Ascending aorta (tissue), 2 donors: Measurements from ENCODE around the gene CD53. TPM values are rescaled to one million over a fixed set of nuclear protein-coding genes. Genes with fewer than 3 reads are reported as not detected.

Experiments used
- DNase-seq, 2 donors: peaks; one replicate each; pipeline ENCODE4 v3.0.0-alpha.2; 2019; ENCODE audit warnings: low spot score in 2 of 2
- H3K27ac ChIP-seq, 2 donors: fragments of 200-600 bp; sonication (generic); one replicate each; pipeline ENCODE4 v1.5.1; 2016 to 2017; ENCODE audit warnings: mild to moderate bottlenecking in 1 of 2
- H3K27me3 ChIP-seq: fragments of 200-600 bp; sonication (generic); one replicate; pipeline ENCODE4 v1.5.1; 2017
- H3K36me3 ChIP-seq, 2 donors: fragments of 200-600 bp; sonication (generic); one replicate each; pipeline ENCODE4 v1.5.1; 2016
- H3K4me1 ChIP-seq, 2 donors: fragments of 200-600 bp; sonication (generic); one replicate each; pipeline ENCODE4 v1.5.1; 2016 to 2017; ENCODE audit warnings: mild to moderate bottlenecking in 1 of 2
- H3K4me3 ChIP-seq, 2 donors: fragments of 200-600 bp; sonication (generic); one replicate each; pipeline ENCODE4 v1.5.1; 2016 to 2017; ENCODE audit warnings: mild to moderate bottlenecking in 1 of 2
- H3K9me3 ChIP-seq, 2 donors: fragments of 200-600 bp; sonication (generic); one replicate each; pipeline ENCODE4 v1.5.1; 2016
- intact Hi-C: fragments of 100-400 bp; cut with DNase I; formaldehyde crosslinking; loops from one replicate; pipeline ENCODE4 v1.15.1; 2023
- total RNA-seq: library from RNA; depleted of rRNA; stranded (reverse); fragments of >200 nt; gene quantifications from one replicate; pipeline ENCODE4 v1.1.0, GENCODE V29; 2016
- TF ChIP-seq, protein P1 (sequence below), 3 experiments: fragments of 200-600 bp in 2 of 3; fragments of 450-650 bp in 1 of 3; sonication (generic) in 2 of 3; IDR thresholded peaks; one replicate each; pipeline ENCODE4 v1.5.1; 2016 to 2019; ENCODE audit warnings: antibody characterized with exemption in 3 of 3, mild to moderate bottlenecking in 1 of 3, moderate library complexity in 1 of 3

Gene CD53
- total RNA-seq, 1 donor from 2014 or later: 18.7 TPM

DNA sequence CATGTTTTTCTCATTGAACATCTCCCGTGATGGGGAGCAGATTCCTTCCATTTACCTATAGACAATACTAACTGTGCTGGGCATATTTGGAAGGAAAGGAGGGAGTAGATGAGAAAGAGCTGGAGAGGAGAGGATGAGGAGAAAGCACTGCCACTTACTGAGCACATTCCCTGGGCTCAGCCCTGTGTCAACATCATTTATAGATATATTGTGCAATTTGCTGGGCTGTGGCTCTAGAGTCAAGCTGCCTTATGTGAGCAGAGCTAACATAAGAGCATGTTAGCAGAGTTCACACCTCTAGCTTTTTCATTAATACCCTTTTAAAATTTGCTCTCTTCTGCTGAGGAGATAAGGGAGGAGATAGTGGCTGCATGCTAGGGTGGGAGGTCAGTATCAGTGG, 22.3 kb upstream of the CD53 start:
- no peaks in the 10 kb centered on the region for H3K27me3 ChIP-seq
- intact Hi-C loops: no loop called here
- no peaks in the 10 kb centered on the region for H3K4me1 ChIP-seq
- H3K9me3 ChIP-seq: no peaks in the 10 kb centered on the region
- H3K36me3 ChIP-seq: no peaks in the 10 kb centered on the region
- no peak overlapping the region for H3K27ac ChIP-seq
- TF ChIP-seq, protein P1, sequence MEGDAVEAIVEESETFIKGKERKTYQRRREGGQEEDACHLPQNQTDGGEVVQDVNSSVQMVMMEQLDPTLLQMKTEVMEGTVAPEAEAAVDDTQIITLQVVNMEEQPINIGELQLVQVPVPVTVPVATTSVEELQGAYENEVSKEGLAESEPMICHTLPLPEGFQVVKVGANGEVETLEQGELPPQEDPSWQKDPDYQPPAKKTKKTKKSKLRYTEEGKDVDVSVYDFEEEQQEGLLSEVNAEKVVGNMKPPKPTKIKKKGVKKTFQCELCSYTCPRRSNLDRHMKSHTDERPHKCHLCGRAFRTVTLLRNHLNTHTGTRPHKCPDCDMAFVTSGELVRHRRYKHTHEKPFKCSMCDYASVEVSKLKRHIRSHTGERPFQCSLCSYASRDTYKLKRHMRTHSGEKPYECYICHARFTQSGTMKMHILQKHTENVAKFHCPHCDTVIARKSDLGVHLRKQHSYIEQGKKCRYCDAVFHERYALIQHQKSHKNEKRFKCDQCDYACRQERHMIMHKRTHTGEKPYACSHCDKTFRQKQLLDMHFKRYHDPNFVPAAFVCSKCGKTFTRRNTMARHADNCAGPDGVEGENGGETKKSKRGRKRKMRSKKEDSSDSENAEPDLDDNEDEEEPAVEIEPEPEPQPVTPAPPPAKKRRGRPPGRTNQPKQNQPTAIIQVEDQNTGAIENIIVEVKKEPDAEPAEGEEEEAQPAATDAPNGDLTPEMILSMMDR (IDR thresholded peaks at IDR 0.05): no peak
- no peak for DNase-seq
- no peak overlapping the region for H3K4me3 ChIP-seq

DNA sequence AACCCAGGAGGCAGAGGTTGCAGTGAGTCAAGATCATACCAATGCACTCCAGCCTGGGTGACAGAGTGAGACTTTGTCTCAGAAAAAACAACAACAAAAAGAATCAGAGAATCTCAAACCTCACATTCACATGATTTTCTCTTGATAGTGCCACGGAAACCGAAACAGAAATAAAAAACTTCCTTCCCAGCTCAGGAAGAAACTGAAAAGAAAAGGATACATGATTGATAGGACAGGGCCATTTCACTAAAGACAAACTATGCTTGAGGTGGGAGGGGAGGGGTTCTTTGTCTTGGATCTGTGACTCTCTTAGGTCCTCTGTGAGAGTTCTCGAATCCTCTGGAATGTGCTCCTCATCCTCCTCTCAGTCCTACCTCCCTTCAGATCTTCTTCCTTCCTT, 19.8 kb upstream of the CD53 start:
- Histone ChIP-seq H3K4me3 (no peak overlapping the region), H3K27me3 (no peaks in the 10 kb centered on the region), H3K4me1 (no peaks in the 10 kb centered on the region), H3K9me3 (no peaks in the 10 kb centered on the region), H3K27ac (no peak overlapping the region), H3K36me3 (no peaks in the 10 kb centered on the region)
- TF ChIP-seq, protein P1 (IDR thresholded peaks at IDR 0.05): no peak
- intact Hi-C loops: no loop called here
- DNase-seq: no peak

DNA sequence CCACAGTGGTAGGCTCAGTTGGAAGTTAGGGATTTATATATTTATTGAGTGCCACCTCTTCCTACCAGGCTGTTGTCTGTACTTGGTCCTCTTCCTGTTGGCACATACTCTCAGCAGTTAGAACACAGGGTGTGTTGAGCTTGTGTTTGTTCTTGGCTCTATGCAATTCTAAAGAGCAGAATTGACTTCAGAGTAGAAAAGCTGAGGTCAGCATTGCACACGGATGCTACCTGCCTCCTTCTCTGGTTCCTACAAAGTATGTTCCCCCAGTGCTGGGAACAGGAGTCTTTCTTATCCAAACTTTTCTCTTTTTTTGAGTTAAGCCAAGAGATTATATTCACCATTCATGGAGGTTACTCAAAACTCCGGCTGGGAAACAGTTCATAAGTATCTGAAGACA, 16.5 kb upstream of the CD53 start:
- H3K4me1 ChIP-seq: no peaks in the 10 kb centered on the region
- H3K27me3 ChIP-seq: no peaks in the 10 kb centered on the region
- TF ChIP-seq, protein P1 (IDR thresholded peaks at IDR 0.05): no peak
- no peak overlapping the region for H3K27ac ChIP-seq
- DNase-seq: no peak
- intact Hi-C loops: no loop called here
- H3K36me3 ChIP-seq: no peaks in the 10 kb centered on the region
- H3K9me3 ChIP-seq: no peaks in the 10 kb centered on the region
- no peak overlapping the region for H3K4me3 ChIP-seq

DNA sequence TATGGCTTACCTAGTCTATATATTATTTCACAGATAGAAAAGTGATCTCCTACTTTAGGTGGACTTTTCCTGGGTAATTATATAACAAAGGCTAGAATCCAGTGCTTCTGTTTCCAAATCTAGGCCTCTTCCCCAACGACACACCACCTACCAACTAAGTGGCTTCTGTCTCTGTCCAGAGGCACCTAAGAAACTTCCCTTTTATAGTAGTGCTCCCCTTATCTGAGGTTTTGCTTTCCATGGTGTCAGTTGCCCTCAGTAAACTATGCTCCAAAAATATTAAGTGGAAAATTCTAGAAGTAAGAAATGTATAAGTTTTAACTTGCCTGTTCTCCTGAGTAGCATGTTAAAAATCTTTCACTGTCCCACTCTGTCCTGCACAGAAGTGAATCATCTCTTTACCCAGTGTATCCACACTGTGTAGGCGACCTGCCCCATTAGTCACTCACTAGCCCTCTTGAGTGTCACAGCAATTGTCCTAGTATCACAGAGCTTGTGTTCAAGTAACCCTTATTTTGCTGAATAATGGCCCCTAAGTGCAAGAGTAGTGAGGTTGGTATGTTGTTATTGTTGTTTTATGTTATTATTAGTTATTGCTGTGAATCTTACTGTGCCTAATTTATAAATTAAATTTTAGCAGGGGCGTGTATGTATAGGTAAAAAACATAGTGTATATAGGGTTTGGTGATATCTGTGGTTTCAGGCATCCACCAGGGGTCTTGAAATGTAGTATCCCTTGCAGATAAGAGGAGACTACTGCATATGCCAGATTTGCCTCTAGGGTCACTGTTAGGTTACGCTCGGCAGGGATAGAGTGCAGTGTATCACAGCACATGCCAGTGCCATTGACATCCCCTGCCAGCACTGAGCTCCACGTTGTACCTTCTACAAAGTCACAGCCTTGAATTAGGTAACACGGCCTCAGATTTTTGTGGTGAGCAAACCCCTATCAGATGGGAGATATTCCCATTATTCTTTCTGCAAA, 14.7 kb upstream of the CD53 start:
- Histone ChIP-seq H3K9me3 (no peaks in the 10 kb centered on the region), H3K27me3 (no peaks in the 10 kb centered on the region), H3K4me3 (no peak overlapping the region), H3K4me1 (no peaks in the 10 kb centered on the region), H3K27ac (no peak overlapping the region), H3K36me3 (no peaks in the 10 kb centered on the region)
- DNase-seq: no peak
- TF ChIP-seq, protein P1 (IDR thresholded peaks at IDR 0.05): no peak
- intact Hi-C loops: no loop called here

DNA sequence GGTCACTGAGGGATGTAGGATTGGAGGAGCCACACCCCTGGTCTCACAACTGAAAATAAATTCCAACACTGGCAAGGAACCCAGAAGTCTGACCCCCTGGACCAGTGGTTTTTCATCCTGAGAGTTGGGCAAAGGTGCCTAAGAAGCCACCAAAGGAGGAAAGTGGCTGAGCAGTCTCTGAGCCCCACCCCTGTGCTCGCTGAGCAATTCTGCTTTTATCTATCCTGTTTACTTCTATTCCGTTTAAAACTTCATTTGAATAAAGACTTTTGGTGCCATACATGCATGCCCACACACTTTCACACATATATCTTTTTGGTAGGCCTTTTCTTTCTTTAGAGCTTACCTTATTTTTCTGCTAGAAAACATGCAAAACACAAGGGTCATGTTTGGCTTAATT, 13.9 kb upstream of the CD53 start:
- no peak for DNase-seq

More for the DNA sequence above, 13.9 kb upstream of the CD53 start:
- H3K27me3 ChIP-seq: no peaks in the 10 kb centered on the region
- H3K9me3 ChIP-seq: no peaks in the 10 kb centered on the region
- no peaks in the 10 kb centered on the region for H3K4me1 ChIP-seq
- no peaks in the 10 kb centered on the region for H3K36me3 ChIP-seq
- intact Hi-C loops: no loop called here
- TF ChIP-seq, protein P1 (IDR thresholded peaks at IDR 0.05): no peak
- H3K27ac ChIP-seq: no peak overlapping the region
- no peak overlapping the region for H3K4me3 ChIP-seq
